Breast epithelium (tissue), 3 donors: ENCODE results near the gene TNFRSF11A.

ENCODE experiments used
- POLR2A ChIP-seq: fragments of 450-650 bp; IDR thresholded peaks from one replicate; pipeline ENCODE4 v1.6.1; 2016; ENCODE audit warnings: antibody characterized with exemption, mild to moderate bottlenecking, moderate library complexity
- TF ChIP-seq, protein P1 (sequence below), 3 donors: fragments of 450-650 bp; IDR thresholded peaks; one replicate each; pipeline ENCODE4 v1.5.1; 2016 to 2017; ENCODE audit warnings: antibody characterized with exemption in 3 of 3, mild to moderate bottlenecking in 3 of 3, moderate library complexity in 3 of 3

DNA sequence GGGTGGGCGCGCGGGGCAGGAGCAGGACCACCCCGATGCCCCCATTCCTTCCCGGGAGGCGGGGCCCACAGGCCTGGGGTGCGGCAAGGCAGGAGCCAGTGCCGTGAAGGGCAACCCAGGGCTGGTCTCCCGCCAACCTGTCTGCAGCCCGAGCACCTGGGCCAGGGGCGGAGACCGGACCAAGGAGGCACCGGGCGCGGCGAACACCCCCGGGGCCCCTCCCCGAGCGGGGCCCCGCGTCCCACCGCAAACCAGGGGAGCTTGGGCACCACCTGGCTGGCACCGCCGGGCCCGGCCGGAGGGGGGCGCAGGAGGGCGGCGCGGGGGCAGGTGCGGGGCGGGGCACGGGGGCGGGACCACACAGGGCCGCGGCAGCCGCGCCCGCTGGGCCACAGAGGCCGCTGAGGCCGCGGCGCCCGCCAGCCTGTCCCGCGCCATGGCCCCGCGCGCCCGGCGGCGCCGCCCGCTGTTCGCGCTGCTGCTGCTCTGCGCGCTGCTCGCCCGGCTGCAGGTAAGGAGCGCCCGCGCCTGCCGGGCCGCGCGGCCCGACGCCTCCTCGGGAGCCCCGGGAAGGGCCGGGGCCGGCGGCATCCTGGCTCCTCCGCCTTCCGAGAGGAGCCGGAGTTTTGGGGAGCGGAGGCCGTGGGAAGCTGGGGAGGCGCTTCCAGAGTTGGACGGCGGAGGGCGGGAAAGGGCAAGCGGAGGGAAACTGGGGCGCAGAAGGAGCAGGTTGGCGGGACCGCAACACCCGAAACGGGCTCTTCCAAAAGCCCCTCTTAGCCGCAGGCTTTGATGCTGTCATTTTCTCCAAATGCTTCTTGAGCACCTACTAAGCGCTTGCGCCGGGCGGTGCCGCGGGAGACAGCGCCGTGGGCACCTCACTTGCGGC, at the start of gene TNFRSF11A:
- no peak for TF ChIP-seq POLR2A
- TF ChIP-seq, protein P1, sequence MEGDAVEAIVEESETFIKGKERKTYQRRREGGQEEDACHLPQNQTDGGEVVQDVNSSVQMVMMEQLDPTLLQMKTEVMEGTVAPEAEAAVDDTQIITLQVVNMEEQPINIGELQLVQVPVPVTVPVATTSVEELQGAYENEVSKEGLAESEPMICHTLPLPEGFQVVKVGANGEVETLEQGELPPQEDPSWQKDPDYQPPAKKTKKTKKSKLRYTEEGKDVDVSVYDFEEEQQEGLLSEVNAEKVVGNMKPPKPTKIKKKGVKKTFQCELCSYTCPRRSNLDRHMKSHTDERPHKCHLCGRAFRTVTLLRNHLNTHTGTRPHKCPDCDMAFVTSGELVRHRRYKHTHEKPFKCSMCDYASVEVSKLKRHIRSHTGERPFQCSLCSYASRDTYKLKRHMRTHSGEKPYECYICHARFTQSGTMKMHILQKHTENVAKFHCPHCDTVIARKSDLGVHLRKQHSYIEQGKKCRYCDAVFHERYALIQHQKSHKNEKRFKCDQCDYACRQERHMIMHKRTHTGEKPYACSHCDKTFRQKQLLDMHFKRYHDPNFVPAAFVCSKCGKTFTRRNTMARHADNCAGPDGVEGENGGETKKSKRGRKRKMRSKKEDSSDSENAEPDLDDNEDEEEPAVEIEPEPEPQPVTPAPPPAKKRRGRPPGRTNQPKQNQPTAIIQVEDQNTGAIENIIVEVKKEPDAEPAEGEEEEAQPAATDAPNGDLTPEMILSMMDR (IDR thresholded peaks at IDR 0.05), result peak in 2 of 3 donors; percentile 15 to 18
